Measurements from ENCODE around the gene XPR1.

GRCh38 chr1:180786624-180787023 is 154.8 kb downstream of the XPR1 start:
- TF ChIP-seq ELF1 (IDR thresholded peaks at IDR 0.05; ENCODE audit: borderline replicate concordance, low read depth) = no peak
- no peak for TF ChIP-seq YY1 (IDR thresholded peaks at IDR 0.05; ENCODE audit: extremely low read depth, insufficient replicate concordance, low read depth, low read length)
- TF ChIP-seq EZH2 (IDR thresholded peaks at IDR 0.05) = no peak
- TF ChIP-seq, protein P1, sequence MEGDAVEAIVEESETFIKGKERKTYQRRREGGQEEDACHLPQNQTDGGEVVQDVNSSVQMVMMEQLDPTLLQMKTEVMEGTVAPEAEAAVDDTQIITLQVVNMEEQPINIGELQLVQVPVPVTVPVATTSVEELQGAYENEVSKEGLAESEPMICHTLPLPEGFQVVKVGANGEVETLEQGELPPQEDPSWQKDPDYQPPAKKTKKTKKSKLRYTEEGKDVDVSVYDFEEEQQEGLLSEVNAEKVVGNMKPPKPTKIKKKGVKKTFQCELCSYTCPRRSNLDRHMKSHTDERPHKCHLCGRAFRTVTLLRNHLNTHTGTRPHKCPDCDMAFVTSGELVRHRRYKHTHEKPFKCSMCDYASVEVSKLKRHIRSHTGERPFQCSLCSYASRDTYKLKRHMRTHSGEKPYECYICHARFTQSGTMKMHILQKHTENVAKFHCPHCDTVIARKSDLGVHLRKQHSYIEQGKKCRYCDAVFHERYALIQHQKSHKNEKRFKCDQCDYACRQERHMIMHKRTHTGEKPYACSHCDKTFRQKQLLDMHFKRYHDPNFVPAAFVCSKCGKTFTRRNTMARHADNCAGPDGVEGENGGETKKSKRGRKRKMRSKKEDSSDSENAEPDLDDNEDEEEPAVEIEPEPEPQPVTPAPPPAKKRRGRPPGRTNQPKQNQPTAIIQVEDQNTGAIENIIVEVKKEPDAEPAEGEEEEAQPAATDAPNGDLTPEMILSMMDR (IDR thresholded peaks at IDR 0.05 in 2 of 3, conservative IDR thresholded peaks at IDR 0.05 in 1 of 3; ENCODE audit: borderline replicate concordance in 1 of 3, insufficient read depth in 1 of 3, low read depth in 2 of 3, low read length in 2 of 3) = no peak

All from HCT116 (cell line).